ENCODE measurements around the gene RALGAPA2.
"Not testable (repeated sequence)": the region's sequence is repeated elsewhere in the genome, so short reads cannot be mapped to it uniquely, and the experiment has no call there.

The RALGAPA2 gene

DNA sequence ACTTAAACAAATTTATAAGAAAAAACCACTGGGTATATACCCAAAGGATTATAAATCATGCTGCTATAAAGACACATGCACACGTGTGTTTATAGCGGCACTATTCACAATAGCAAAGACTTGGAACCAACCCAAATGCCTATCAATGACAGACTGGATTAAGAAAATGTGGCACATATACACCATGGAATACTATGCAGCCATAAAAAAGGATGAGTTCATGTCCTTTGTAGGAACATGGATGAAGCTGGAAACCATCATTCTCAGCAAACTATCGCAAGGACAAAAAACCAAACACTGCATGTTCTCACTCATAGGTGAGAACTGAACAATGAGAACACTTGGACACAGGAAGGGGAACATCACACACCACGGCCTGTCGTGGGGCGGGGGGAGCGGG lies 169.1 kb downstream of the RALGAPA2 start:
- not testable (repeated sequence) for DNase-seq (ENCODE audit: low read depth, low spot score)

DNA sequence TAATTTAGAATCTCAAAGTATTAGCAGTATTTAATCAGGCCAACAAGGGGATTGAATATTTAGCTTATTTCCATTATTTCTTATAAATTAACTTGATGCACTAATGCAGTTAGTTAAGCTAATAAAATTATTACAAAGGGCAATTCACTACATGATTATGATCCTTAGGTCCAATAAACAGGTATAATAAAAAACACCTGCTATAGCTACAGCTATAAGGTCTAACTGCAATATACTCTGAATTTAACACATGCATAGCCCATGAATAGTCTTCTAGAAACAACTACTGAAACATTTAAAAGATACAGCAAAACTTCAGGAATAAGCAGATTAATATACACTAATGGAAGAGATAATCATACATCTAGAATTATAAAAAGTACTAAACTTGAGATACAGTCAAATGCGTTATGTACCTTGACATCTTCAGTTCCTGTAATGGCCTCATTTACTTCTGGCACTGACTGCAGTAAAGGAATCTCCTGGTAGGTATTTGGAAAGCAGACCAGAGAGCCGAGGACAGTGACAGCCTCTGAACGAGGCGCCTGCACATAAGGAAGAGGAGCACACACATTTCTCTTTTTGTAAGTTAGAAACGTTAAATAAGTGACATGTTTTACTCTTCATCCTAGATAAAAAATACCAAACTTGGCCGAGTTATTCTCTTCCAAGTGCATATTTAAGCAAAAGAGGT lies 176.1 kb downstream of the RALGAPA2 start:
- DNase-seq (ENCODE audit: low read depth, low spot score) = no peak

DNA sequence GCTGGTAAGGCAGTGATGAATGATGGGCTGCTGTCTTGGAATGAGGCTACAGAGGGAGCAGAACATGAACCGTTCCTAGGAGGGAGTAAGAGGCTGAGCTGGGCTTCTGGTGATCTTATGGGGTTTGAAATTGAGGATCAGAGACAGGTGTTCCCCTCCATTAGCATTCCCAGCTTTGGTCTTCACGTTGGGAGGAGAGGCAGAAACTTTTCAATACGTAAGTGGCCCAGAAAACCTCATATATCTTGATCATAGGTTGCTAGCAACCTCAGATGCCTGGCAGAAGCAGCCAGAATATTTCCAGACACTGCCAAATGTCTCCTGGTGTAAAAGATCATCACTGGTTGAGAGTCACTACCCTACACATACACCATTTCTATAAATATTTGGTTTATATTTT lies 177.4 kb downstream of the RALGAPA2 start:
- DNase-seq (ENCODE audit: low read depth, low spot score) = no peak

DNA sequence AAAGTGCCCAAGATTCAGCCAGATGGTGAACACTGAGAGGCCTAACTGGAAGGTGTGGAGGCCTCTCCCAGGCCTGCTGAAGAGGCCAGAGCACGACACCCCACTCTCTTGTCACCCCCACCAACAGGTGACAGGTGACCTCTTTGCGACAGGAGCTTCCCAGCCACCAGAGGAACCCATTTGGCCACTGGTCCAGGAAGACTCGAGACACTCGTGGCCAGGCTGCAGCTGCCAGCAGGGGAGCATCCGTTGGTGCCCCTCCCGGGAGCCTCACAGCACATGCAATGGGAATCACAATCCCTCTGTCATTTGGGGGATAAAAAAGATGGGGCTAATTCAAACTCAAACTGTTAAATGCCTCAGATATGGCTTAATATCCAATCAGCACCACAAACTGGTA lies 181.2 kb downstream of the RALGAPA2 start:
- no peak for DNase-seq (ENCODE audit: low read depth, low spot score)

DNA sequence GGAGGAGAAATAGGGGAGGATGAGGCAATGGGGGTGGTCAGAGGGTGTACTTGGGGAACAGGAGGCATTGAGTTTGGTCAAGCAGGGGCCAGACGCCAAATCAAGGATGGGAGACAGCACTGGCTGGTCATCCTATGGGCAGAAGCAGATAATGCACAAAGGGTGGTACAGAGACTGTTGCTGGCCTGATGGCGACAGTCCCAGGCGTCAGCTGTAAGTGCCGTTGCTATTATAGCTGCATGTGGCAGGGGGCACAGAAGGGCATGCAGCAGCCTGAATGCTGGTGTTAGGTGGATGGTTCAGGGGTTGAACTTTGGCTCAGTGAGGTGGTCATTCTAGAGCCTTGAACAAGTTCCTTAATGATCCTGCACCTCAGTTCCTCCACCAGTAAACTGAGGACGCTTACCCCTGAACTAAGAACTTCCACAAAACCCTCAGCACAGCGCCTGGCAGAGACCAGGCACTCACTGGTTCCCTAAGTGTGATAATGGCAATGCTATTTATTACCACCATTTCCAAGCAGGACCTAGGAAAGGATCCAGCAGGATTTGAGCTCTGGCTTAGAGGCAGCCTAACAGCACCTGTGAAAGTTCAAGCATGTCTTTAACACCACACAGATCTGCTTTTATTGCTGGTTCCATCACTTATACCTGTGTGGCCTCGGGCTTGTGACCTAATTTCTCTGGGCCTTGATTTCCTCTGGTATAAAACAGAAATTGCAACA lies 181.9 kb downstream of the RALGAPA2 start:
- no peak for DNase-seq (ENCODE audit: low read depth, low spot score)

DNA sequence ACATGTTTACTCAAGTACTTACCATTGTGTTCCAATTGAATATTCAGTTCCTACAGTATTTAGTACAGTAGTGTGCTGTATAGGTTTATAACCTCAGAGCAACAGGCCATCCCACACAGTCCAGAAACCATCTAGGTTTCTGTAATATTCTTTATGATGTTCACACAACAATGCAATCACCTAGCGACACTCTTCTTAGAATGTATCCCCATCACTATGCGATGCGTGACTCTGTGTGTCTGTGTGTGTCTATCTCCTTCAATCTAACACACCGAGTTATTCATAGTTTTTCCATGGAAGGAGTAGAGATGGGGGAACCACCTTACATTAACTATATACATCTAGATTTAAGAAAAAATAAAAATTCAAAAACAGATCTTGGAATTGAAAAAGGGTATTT lies 182.8 kb downstream of the RALGAPA2 start:
- DNase-seq (ENCODE audit: low read depth, low spot score) = no peak

DNA sequence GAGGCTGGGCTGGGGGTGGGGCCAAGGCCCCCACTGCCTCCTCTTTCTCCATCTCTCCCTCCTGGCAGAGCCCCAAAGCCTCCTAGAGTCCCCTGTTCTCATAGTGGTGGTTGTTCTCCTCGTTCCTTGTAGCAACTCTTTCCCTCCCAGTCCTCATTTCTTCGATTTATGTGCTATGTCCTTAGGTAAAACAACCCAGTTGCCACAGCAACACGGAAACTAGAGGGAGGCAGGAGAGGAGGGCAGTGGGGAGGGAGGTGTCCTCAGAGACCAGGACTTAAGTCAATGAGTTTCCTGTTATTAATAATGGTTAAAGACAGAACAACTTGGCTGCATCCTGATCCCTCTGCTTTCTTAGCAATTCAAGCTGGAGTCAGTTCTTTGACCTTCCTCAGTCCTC lies 183.6 kb downstream of the RALGAPA2 start:
- DNase-seq (ENCODE audit: low read depth, low spot score) = no peak

DNA sequence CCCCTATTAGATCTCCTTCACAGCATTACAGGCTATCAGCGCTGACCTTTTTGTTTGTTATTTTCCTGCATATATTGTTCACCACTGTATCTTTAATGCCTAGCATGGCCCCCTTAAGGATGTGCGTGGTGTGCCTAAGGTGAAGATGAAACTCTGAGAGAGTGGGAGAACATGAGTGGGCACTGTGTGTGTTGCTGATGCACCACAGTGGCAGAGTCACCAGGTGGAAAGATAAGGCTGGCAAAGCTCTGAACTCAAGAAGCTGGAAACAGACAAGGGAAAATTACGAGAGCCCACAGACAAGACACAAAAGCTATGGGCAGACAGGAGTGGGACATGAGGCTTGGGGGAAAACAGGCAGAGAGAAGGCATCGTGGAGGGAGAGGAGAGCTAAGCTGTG lies 184.8 kb downstream of the RALGAPA2 start:
- no peak for DNase-seq (ENCODE audit: low read depth, low spot score)

DNA sequence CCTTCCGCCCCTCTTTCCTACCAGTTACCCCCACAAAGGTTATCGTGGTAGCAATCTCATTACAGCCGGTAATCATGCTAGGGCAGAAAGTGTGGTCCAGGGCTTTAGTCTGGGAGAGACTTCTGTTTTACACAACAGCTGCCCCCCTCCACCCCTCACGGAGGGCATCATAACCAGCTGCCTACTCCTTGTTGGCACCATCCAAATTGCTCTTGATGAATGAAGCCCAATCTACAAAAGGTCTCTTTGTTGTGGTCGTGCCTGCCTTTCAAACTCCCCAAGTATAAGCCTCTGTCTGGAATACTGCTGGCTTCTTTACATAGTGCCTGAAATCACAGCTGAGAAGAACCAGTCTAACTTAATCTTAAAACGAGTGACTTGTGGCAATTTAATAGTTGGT lies 186.7 kb downstream of the RALGAPA2 start:
- DNase-seq (ENCODE audit: low read depth, low spot score) = peak; percentile 14

DNA sequence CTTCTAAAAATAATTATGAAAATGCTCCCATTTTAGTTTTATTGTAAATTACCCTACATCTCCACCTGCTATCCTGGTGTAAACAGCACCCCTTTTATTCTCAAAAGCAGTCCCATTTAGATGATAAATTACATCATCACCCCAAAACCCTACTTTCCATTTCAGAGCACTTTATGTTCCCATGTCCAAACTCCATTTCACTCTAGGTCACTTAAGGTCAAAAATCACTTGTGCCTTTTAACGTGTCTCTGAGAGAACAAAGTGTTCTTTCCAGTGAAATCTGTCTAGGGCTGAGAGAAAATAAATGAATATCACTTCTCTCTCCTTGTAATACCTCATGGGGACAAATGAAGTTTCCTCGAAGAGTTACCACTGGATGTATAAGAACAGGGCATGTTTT lies 187.2 kb downstream of the RALGAPA2 start:
- no peak for DNase-seq (ENCODE audit: low read depth, low spot score)

DNA sequence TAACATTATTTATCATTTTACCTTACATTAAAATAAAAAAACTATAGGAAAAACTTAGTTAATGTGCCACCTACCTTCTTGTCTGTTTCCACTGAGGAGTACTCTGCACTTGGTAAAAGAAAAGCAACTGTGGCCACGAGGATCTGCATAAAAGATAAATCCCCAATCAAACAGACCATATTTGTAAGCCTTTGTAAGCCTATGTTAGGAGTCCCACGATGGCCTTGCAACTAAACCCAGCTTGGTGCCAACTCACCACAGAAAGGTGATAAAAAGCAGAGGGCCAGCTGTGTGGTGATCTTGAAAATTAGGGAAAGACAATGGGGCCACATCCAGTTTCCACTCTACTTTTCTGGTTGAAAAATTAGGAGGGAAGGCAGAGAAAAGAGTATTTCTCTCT lies 187.7 kb downstream of the RALGAPA2 start:
- DNase-seq (ENCODE audit: low read depth, low spot score) = no peak

DNA sequence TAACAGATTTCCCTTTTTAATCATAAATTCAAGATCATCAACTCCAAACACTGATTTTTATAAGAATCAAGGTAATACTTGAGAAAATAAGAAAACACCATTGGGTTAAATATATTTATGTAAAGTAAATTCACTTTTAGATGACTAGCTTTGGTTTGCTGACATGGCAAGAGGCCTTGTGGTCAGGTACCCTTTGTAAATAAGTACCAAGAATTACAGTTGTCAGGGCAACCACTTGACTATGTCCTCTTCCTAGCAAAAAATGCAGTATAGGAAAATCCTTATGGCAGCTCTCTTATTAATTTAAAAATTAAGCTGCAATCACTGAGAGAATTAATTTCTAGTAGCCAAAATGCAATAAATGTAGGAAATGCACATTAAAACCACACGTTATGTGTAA lies 190.7 kb downstream of the RALGAPA2 start:
- peak; percentile 56 for DNase-seq (ENCODE audit: low read depth, low spot score)

DNA sequence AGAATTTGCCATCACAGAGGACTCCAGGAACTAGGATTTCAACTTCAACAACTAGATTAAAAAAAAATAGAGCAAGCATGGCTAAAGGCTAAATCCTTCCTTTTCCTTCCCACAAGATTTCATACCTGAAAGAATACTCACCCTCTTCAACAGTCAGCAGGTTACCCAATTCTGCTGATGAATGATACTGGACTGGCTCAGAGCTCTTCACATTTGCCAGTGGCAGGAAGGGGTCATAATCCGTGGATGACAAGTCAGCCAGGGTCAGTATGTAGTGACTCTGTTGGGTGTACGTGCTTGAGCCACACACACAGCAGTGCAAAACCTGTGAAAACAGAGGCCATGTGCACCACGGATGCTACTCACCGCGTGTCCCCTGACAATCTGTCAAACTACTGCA lies 191.7 kb downstream of the RALGAPA2 start:
- peak; percentile 46 for DNase-seq (ENCODE audit: low read depth, low spot score)

DNA sequence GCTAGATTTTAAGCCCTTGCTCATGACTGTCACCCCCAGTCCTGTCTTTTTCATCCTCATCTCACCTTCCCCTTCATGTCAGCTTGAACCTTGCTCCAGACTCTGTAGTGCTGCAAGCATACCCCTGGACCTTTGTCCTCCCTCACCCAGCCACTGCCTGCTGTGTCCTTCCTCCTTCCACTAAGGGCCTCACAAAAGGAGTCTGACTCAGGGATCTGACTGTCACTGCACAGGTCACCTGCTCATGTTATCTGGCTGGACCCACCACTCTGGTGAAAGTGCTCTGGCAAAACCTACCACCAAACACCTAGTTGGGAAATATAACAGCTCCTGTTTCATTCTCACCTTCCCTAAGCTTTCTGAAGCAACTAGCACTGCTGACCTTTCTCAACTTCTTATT lies 193.2 kb downstream of the RALGAPA2 start:
- no peak for DNase-seq (ENCODE audit: low read depth, low spot score)

DNA sequence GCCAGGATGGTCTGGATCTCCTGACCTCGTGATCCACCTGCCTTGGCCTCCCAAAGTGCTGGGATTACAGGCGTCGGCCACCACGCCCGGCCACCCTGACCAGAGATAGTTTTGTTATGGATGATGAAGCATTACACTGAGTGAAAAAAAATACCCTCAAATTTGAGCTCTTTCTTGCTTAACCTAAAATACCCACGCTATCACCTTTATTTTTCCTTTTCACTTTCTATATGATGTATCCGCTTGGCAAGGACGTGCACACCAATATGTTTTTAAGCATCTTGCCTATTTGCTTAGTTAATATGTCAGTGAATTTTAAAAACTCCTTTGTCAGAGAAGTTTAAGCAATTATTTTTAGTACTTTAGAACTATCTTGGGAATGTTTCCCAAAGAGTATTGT lies 194.2 kb downstream of the RALGAPA2 start:
- DNase-seq (ENCODE audit: low read depth, low spot score) = no peak

DNA sequence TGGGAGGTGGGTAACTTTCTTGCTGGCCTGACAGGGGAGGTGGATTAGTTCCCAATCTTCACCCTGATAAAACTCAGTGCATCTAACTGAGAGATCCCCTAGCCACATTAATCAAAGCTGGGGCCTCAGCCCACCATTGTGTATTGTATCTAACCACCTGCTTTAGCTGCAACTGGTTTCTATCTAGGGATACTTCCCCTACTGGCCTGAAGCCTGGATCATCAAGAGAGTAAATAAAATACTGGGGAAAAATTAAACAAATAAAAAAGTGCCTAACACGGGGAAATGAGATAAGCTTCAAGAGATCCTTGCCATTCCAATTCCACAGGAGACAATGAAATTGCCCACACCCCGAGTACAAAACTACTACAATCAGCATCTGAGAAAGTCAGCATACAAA lies 195.1 kb downstream of the RALGAPA2 start:
- no peak for DNase-seq (ENCODE audit: low read depth, low spot score)

DNA sequence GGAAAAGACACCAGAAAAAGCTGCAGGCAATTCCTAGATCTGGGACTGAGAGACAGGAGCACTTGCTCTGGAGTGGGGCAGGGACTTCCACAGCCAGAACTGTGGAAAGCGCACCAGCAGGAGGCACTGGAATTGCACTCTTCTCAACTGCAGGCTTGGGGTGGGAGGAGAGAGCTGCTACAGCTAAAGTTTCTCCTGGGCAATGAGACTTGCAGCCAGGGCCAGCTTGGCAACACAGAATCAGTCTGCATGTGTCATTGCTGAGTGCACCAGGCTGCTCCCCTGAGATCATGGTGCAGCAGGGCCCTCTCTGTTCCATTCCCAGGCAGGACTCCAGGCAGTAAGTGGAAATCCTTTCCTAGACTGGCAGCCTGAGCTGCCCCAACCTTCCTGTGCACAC lies 198.7 kb downstream of the RALGAPA2 start:
- no peak for DNase-seq (ENCODE audit: low read depth, low spot score)

DNA sequence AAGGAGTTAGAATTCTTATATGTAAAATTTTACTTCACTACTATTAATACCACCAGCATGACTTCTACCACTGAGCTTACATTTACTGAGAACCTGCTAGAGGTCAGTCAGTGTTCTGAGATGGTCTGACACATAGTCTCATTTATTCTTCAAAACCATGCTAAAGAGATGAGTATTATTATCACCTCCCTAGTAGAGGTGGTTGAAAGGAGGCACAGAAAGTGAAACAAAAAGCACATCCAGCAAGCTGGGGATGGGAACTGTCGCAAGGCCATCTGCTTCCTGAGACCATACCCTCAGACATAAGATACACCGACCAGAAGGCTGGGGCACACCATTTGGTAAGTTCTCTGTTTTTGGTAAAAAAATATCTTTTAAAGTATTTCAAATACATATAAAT lies 206.9 kb downstream of the RALGAPA2 start:
- no peak for DNase-seq (ENCODE audit: low read depth, low spot score)

DNA sequence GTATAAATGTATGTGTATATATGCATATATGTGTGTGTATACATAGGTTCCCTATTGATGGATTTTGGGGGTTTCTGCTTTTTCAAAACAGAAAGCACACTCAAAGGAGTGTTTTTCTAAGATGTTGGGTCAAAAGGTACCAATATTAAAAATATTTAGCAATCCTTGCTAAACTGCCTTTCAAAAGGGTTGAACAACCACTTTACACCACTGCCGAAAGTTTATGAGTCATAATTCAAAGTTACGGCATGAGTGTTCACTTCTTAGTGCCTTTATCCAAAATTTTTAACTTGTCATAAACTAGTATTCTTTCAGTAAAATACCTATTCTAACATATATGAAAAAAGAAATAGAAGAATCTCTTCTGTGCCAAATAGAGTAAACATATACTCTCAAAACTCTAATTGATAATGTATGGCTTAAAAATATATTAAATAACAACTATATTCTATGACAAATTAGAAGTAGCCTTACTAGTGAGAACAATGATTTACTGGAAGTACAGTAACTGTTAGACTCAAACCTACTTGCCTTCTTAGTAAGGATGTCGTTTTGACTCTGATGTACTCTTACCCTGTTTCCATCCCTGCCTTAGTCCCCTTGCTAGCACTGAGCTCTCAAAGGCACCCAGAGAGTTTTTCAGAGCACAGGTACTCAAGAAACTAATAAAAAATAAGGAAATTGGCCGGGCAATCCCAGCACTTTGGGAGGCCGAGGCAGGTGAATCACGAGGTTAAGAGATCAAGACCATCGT lies 208.5 kb downstream of the RALGAPA2 start:
- DNase-seq (ENCODE audit: low read depth, low spot score) = no peak

DNA sequence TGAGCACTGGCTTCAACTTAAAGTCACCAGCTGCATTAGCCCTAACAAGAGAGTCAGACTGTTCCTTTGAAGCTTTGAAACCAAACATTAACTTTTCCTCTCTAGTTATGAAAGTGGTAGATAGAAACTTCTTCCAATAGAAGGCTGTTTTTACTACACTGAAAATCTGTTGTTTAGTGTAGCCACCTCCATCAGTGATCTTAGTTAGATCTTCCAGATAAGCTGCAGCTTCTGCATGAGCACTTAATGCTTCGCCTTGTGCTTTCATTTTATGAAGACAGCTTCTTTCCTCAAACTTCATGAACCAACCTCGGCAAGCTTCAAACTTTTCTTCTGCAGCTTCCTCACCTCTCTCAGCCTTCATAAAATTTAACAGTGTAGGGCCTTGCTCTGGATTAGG lies 211.3 kb downstream of the RALGAPA2 start:
- no peak for DNase-seq (ENCODE audit: low read depth, low spot score)

DNA sequence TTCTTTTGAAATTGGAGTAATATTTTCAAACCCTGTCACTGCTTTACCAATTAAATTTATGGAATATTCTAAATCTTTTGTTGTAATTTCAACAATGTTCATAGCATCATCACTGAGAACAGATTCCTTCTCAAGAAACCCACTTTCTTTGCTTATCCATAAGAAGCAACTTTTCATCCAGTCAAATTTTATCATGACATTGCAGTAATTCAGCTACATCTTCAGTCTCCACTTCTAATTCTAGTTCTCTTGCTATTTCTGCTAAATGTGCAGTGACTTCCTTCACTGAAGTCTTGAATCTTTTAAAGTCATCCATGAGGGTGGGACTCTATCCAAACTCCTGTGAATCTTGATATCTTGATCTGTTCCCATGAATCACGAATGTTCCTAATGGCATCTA lies 212.1 kb downstream of the RALGAPA2 start:
- DNase-seq (ENCODE audit: low read depth, low spot score) = no peak

DNA sequence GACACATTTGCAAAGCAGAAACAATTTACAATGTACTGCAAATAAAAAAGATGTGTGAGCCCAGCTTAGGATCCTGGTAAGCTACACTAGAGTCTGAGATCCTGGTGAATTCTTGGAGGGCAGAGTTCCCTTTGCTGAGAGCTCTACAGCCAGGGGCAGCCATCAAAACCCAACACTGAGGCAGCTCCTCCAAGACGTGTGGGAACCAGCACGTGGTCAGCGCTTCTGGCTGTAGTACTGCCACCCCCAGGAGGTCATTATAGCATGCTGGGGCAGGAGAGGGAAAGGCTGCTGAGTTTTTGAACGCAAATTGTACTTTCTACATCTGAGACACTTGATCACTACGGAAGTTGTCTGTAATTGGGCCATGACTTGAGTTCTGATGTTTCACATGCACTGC lies 213.0 kb downstream of the RALGAPA2 start:
- no peak for DNase-seq (ENCODE audit: low read depth, low spot score)

Measured in astrocyte of the hippocampus (primary cell).